HepG2 (cell line): Measurements from ENCODE around the gene MALT1. TPM values are rescaled to one million over a fixed set of nuclear protein-coding genes. Genes with fewer than 3 reads are reported as not detected.

Experiments used
- ISL2 ChIP-seq: sonication (generic); formaldehyde crosslinking; IDR thresholded peaks from 2 replicates; pipeline ENCODE4 v1.5.0; 2020; ENCODE audit warnings: missing genetic modification reagents
- PITX1 ChIP-seq: sonication (generic); formaldehyde crosslinking; IDR thresholded peaks from 2 replicates; pipeline ENCODE4 v1.5.1; 2020; ENCODE audit warnings: mild to moderate bottlenecking, missing genetic modification reagents
- RXRB ChIP-seq: IDR thresholded peaks from 2 replicates; pipeline ENCODE4 v1.6.1; 2016; ENCODE audit warnings: borderline replicate concordance, missing genetic modification reagents, missing compliant biosample characterization
- YY1 ChIP-seq: IDR thresholded peaks from 2 replicates; pipeline ENCODE4 v1.6.1; 2011; ENCODE audit warnings: low read length, low read depth, moderate library complexity, mild to moderate bottlenecking; ENCODE audit not compliant: insufficient read depth, insufficient replicate concordance
- ZBTB20 ChIP-seq: sonication (generic); formaldehyde crosslinking; IDR thresholded peaks from 2 replicates; pipeline ENCODE4 v1.8.1; 2023; ENCODE audit warnings: missing genetic modification reagents, low read depth, mild to moderate bottlenecking, borderline replicate concordance
- ZNF543 ChIP-seq: sonication (generic); formaldehyde crosslinking; IDR thresholded peaks from 2 replicates; pipeline ENCODE4 v1.4.0; 2020; ENCODE audit warnings: mild to moderate bottlenecking, missing genetic modification reagents
- polyA plus RNA-seq, 8 experiments: library from polyadenylated mRNA; depleted of rRNA in 3 of 8; stranded (reverse) in 7 of 8; unstranded in 1 of 8; fragments of >200 nt; fragmentation: Illumina TruSeq in 4 of 8; extraction: Trizol in 4 of 8; gene quantifications; 2 replicates each; pipeline versions ENCODE4 v1.2.1 to v1.2.3, GENCODE V29; 2011 to 2016; ENCODE audit warnings: low read depth in 4 of 8, missing spikeins in 1 of 8, mixed read lengths in 1 of 8; ENCODE audit not compliant: insufficient read depth in 1 of 8
- total RNA-seq, 5 experiments: library from RNA; depleted of rRNA; stranded (reverse); fragments of >200 nt; fragmentation: Illumina TruSeq; extraction: Trizol; gene quantifications; 2 replicates each; pipeline ENCODE4 v1.2.3, GENCODE V29; 2016; ENCODE audit warnings: low read depth in 1 of 5
- TF ChIP-seq, protein P1 (sequence below), 2 experiments: fragments of 450-650 bp in 1 of 2; sonication (generic) in 1 of 2; formaldehyde crosslinking in 1 of 2; IDR thresholded peaks; 2 replicates each; pipeline versions ENCODE4 v1.6.1 to v1.8.0; 2016 to 2022; ENCODE audit warnings: antibody characterized with exemption in 1 of 2, mild to moderate bottlenecking in 1 of 2, missing genetic modification reagents in 1 of 2
- TF ChIP-seq, protein P2 (sequence below): IDR thresholded peaks from 2 replicates; pipeline ENCODE4 v1.6.1; 2012; ENCODE audit warnings: inconsistent platforms
- TF ChIP-seq, protein P3 (sequence below): sonication (generic); formaldehyde crosslinking; IDR thresholded peaks from 2 replicates; pipeline ENCODE4 v1.5.1; 2020; ENCODE audit warnings: mild to moderate bottlenecking, missing genetic modification reagents, moderate library complexity
- TF ChIP-seq, protein P4 (sequence below): sonication (generic); formaldehyde crosslinking; IDR thresholded peaks from 2 replicates; pipeline ENCODE4 v1.5.0; 2020; ENCODE audit warnings: mild to moderate bottlenecking, missing genetic modification reagents

Gene MALT1
- total and polyA plus RNA-seq, 2 of the 13 experiments (the other 11 are each of a cell fraction or from before 2014, with no cell fraction given) = 43.9 to 89.0 TPM

DNA sequence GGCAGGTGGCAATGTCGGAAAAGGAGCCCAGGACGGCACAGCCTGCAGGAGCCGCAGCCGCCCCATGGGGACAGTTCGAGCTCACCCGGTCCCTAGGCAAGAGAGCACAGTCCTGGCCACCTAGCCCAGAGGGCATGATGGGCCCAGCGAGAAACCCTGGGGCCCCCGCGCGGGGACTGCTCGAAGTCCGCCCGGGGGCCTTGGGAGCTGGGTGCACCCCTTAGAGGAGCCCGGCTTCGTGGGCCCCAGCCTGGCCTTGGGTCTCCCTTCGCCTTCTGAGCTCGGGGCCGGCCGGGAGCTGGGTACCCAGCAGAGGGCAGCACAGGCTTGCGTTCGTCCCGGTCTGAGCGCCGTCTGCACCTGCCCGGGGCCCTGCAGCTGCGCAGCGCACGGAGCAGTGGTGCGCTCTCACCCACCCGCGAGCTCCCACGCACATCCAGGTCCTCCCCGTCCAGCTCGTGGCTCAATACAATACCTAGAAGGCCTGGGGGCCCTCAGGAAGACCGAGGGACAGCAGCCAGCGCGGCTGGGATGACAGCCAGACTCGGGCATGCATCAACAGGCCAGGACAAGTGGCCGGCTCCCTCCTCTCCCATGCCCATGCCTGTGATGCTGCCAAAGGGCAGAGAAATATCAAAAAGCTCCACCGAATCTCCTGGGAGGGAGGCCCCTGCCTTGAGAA lies 97.2 kb downstream of the MALT1 start (continued):
- TF ChIP-seq, protein P1, sequence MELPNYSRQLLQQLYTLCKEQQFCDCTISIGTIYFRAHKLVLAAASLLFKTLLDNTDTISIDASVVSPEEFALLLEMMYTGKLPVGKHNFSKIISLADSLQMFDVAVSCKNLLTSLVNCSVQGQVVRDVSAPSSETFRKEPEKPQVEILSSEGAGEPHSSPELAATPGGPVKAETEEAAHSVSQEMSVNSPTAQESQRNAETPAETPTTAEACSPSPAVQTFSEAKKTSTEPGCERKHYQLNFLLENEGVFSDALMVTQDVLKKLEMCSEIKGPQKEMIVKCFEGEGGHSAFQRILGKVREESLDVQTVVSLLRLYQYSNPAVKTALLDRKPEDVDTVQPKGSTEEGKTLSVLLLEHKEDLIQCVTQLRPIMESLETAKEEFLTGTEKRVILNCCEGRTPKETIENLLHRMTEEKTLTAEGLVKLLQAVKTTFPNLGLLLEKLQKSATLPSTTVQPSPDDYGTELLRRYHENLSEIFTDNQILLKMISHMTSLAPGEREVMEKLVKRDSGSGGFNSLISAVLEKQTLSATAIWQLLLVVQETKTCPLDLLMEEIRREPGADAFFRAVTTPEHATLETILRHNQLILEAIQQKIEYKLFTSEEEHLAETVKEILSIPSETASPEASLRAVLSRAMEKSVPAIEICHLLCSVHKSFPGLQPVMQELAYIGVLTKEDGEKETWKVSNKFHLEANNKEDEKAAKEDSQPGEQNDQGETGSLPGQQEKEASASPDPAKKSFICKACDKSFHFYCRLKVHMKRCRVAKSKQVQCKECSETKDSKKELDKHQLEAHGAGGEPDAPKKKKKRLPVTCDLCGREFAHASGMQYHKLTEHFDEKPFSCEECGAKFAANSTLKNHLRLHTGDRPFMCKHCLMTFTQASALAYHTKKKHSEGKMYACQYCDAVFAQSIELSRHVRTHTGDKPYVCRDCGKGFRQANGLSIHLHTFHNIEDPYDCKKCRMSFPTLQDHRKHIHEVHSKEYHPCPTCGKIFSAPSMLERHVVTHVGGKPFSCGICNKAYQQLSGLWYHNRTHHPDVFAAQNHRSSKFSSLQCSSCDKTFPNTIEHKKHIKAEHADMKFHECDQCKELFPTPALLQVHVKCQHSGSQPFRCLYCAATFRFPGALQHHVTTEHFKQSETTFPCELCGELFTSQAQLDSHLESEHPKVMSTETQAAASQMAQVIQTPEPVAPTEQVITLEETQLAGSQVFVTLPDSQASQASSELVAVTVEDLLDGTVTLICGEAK (IDR thresholded peaks at IDR 0.05) = no peak
- TF ChIP-seq, protein P1 (CRISPR knock-in tag; IDR thresholded peaks at IDR 0.05) = 0 out of 2 replicates have a peak, but pooled peaks have one; percentile 22
- TF ChIP-seq RXRB (CRISPR knock-in tag) = peak; percentile 36; the same call in 1 of the 2 replicates
- TF ChIP-seq ISL2 (CRISPR knock-in tag) = peak; percentile 62
- TF ChIP-seq ZNF543 (CRISPR knock-in tag) = 0 out of 2 replicates have a peak, but pooled peaks have one; percentile 30
- TF ChIP-seq, protein P2, sequence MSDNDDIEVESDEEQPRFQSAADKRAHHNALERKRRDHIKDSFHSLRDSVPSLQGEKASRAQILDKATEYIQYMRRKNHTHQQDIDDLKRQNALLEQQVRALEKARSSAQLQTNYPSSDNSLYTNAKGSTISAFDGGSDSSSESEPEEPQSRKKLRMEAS = peak; percentile 52; the same call in 1 of the 2 replicates
- TF ChIP-seq, protein P3, sequence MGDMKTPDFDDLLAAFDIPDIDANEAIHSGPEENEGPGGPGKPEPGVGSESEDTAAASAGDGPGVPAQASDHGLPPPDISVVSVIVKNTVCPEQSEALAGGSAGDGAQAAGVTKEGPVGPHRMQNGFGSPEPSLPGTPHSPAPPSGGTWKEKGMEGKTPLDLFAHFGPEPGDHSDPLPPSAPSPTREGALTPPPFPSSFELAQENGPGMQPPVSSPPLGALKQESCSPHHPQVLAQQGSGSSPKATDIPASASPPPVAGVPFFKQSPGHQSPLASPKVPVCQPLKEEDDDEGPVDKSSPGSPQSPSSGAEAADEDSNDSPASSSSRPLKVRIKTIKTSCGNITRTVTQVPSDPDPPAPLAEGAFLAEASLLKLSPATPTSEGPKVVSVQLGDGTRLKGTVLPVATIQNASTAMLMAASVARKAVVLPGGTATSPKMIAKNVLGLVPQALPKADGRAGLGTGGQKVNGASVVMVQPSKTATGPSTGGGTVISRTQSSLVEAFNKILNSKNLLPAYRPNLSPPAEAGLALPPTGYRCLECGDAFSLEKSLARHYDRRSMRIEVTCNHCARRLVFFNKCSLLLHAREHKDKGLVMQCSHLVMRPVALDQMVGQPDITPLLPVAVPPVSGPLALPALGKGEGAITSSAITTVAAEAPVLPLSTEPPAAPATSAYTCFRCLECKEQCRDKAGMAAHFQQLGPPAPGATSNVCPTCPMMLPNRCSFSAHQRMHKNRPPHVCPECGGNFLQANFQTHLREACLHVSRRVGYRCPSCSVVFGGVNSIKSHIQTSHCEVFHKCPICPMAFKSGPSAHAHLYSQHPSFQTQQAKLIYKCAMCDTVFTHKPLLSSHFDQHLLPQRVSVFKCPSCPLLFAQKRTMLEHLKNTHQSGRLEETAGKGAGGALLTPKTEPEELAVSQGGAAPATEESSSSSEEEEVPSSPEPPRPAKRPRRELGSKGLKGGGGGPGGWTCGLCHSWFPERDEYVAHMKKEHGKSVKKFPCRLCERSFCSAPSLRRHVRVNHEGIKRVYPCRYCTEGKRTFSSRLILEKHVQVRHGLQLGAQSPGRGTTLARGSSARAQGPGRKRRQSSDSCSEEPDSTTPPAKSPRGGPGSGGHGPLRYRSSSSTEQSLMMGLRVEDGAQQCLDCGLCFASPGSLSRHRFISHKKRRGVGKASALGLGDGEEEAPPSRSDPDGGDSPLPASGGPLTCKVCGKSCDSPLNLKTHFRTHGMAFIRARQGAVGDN (CRISPR knock-in tag) = peak; percentile 84
- peak; percentile 53; the same call in 1 of the 2 replicates for TF ChIP-seq PITX1 (CRISPR knock-in tag)
- 0 out of 2 replicates have a peak, but pooled peaks have one; percentile 27 for TF ChIP-seq ZBTB20 (CRISPR knock-in tag)
- TF ChIP-seq, protein P4, sequence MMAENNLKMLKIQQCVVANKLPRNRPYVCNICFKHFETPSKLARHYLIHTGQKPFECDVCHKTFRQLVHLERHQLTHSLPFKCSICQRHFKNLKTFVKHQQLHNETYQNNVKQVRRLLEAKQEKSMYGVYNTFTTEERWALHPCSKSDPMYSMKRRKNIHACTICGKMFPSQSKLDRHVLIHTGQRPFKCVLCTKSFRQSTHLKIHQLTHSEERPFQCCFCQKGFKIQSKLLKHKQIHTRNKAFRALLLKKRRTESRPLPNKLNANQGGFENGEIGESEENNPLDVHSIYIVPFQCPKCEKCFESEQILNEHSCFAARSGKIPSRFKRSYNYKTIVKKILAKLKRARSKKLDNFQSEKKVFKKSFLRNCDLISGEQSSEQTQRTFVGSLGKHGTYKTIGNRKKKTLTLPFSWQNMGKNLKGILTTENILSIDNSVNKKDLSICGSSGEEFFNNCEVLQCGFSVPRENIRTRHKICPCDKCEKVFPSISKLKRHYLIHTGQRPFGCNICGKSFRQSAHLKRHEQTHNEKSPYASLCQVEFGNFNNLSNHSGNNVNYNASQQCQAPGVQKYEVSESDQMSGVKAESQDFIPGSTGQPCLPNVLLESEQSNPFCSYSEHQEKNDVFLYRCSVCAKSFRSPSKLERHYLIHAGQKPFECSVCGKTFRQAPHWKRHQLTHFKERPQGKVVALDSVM (CRISPR knock-in tag) = peak; percentile 55
- TF ChIP-seq YY1 = peak; percentile 32
